Lower leg skin (tissue), 4 donors: ENCODE measurements around the gene C19orf18. TPM values are rescaled to one million over a fixed set of nuclear protein-coding genes. Genes with fewer than 3 reads are reported as not detected.

Experiments
- DNase-seq, 2 donors: peaks; one replicate each; pipeline ENCODE4 v3.0.0-alpha.2; 2019; ENCODE audit warnings: low spot score in 2 of 2
- H3K4me3 ChIP-seq: fragments of 200-600 bp; sonication (generic); 2 replicates; pipeline ENCODE4 v1.5.1; 2017; ENCODE audit warnings: mild to moderate bottlenecking, low read depth; ENCODE audit not compliant: poor library complexity, severe bottlenecking
- CTCF ChIP-seq, 3 donors: fragments of 450-650 bp; IDR thresholded peaks; one replicate each; pipeline ENCODE4 v1.5.1; 2016; ENCODE audit warnings: antibody characterized with exemption in 3 of 3, mild to moderate bottlenecking in 3 of 3, moderate library complexity in 2 of 3
- POLR2A ChIP-seq, 2 donors: fragments of 450-650 bp; IDR thresholded peaks; one replicate each; pipeline ENCODE4 v1.6.1; 2016 to 2017; ENCODE audit warnings: antibody characterized with exemption in 2 of 2, mild to moderate bottlenecking in 1 of 2, moderate library complexity in 1 of 2
- WGBS, 2 donors: methylation state at CpG; one replicate each; pipeline ENCODE4 v1.1.5; 2018; 5-methylcytosine and 5-hydroxymethylcytosine counted together
- intact Hi-C: fragments of 100-400 bp; cut with DNase I; formaldehyde crosslinking; loops from one replicate; pipeline ENCODE4 v1.15.0; 2023; ENCODE audit warnings: low total_unique reads
- total RNA-seq, 4 donors: library from RNA; depleted of rRNA; stranded (reverse); fragments of >200 nt; gene quantifications; one replicate each; pipeline ENCODE4 v1.1.0, GENCODE V29; 2016

C19orf18 gene
- not detected for total RNA-seq

- WGBS, 2 donors = 80 to 94% methylated on average over 4 of the region's 4 CpGs
- no peak for TF ChIP-seq CTCF (IDR thresholded peaks at IDR 0.05)
- no peak for TF ChIP-seq POLR2A (IDR thresholded peaks at IDR 0.05)
- no peak within 1 kb of the TSS for H3K4me3 ChIP-seq
- DNase-seq = no peak
- intact Hi-C loops = no loop called here
Measured at GRCh38 chr19:57974434-57974833, at the start of gene C19orf18. C19orf18 (minus strand) TSS chr19:57974534; CDS start chr19:57974432, 102 bp downstream.

DNA sequence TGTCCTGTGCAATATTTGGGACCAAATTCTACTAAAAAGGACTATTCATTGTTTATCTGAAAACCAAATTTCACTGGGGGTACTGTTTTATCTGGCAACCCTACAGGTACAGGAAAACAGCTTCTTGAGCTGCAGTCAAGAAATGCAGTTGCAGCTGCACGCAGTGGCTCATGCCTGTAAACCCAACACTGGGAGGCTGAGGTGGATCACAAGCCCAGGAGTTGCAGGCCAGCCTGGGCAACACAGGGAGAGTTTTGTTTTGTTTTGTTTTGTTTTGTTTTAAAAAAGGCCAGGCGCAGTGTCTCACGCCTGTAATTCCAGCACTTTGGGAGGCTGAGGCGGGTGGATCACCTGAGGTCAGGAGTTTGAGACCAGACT, 47.9 kb upstream of the C19orf18 start:
- 74 to 78% methylated on average over 4 of the region's 4 CpGs for WGBS, 2 donors
- TF ChIP-seq POLR2A (IDR thresholded peaks at IDR 0.05) (no peak), CTCF (IDR thresholded peaks at IDR 0.05) (no peak)
- H3K4me3 ChIP-seq = no peak overlapping the region
- DNase-seq = no peak
- intact Hi-C loops = no loop called here

GRCh38 chr19:58021541-58022282, 47.4 kb upstream of the C19orf18 start:
- intact Hi-C loops = no loop called here
- TF ChIP-seq CTCF (IDR thresholded peaks at IDR 0.05) (no peak), POLR2A (IDR thresholded peaks at IDR 0.05) (no peak)
- peak in 1 of 2 donors; percentile 31 for DNase-seq
- no peak overlapping the region for H3K4me3 ChIP-seq
- WGBS, 2 donors = 54% methylated on average over 30 of the region's 30 CpGs

DNA sequence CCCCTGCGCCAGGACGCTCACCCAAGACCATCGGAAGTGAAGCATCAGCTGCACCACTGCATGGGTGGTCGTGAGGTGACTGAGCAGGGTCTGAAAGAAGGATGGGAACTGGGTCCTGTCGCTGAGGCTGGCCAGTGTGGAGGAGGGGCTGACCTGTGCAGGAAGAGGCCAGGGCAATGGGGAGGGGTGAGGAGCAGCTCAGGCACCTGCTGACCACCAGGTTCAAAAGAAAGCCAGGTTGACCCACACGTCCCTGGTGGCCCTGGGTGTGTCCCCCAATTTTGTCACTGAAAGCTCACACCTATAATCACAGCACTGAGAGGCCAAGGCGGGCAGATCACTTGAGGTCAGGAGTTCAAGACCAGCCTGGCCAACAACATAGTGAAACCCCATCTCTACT, 45.8 kb upstream of the C19orf18 start:
- intact Hi-C loops = no loop called here

DNA sequence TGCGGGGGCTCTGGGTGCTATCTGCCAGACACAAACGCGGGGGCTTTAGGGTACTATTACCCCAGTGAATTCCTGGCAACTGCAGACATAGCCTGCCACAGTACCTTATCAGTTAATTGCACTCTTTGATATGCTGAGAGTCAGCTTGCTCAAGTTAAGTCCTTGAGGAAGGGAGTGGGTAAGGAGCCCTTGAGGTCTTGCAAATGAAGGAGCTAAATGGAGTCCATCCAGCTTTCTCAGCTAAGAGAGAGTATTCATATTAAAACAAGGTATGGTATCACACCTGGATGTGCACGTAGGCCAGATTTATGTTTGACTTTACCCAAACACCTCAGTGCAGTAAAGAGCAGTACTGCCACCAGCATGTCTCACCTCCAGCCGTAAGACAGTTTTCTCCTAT, 39.8 kb upstream of the C19orf18 start:
- no peak for DNase-seq
- intact Hi-C loops = no loop called here
- no peak for TF ChIP-seq POLR2A (IDR thresholded peaks at IDR 0.05)
- TF ChIP-seq CTCF (IDR thresholded peaks at IDR 0.05) = no peak
- WGBS, 2 donors = 41 to 47% methylated on average over 5 of the region's 5 CpGs
- no peak overlapping the region for H3K4me3 ChIP-seq

More for the DNA sequence above, 45.8 kb upstream of the C19orf18 start:
- H3K4me3 ChIP-seq = no peak overlapping the region
- DNase-seq = no peak
- WGBS, 2 donors = 78 to 82% methylated on average over 7 of the region's 7 CpGs
- TF ChIP-seq CTCF (IDR thresholded peaks at IDR 0.05) (no peak), POLR2A (IDR thresholded peaks at IDR 0.05) (no peak)

- no peak overlapping the region for H3K4me3 ChIP-seq
- DNase-seq = no peak
- no peak for TF ChIP-seq POLR2A (IDR thresholded peaks at IDR 0.05)
- TF ChIP-seq CTCF (IDR thresholded peaks at IDR 0.05) = no peak
- intact Hi-C loops = no loop called here
- 29 to 75% methylated on average over 22 of the region's 22 CpGs for WGBS, 2 donors
Measured at GRCh38 chr19:58010507-58010906, 36.2 kb upstream of the C19orf18 start.
